NOMO-1 treated with DMSO at 0.1 percent for 48 hours (cell line): ENCODE measurements around the gene DTX4.

ENCODE experiments used
- DNase-seq: peaks from one replicate; lab custom pipeline; 2025; ENCODE audit not compliant: unreplicated experiment; lab: John Stamatoyannopoulos, UW

The DTX4 gene

DNA sequence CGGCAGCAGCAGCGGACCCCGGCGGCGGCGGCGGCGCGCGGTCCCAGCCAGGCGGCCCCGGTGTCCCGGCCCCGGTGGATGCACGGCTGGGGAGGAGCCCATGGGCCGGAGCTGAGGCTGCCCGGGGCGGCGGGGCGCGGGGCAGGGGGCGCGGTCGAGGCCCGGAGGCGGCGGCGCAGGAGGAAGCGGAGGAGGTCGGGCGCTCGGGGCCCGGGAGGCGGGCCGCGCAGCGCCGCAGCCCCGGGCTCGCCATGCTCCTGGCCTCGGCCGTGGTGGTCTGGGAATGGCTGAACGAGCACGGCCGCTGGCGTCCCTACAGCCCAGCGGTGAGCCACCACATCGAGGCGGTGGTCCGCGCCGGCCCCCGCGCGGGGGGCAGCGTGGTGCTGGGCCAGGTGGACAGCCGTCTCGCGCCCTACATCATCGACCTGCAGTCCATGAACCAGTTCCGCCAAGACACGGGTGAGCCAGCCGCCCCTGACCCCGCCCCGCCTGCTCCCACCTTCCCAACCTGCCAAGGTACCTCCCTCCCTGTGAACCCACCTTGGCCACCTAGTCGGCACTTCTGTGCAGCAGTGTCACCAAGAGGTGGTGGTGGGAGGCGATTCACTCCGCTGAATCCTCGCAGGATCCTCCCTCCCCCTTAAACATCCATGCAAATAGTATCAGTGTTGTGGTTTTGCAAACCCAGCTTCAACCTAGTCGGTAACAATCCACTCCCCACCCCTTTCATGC lies 580 bp downstream of the DTX4 start:
- DNase-seq, result no peak

GRCh38 chr11:59173080-59173963 lies 1.4 kb downstream of the DTX4 start:
- DNase-seq, result no peak

- DNase-seq, result no peak
Measured at GRCh38 chr11:59173964-59174663, 2.2 kb downstream of the DTX4 start.

DNA sequence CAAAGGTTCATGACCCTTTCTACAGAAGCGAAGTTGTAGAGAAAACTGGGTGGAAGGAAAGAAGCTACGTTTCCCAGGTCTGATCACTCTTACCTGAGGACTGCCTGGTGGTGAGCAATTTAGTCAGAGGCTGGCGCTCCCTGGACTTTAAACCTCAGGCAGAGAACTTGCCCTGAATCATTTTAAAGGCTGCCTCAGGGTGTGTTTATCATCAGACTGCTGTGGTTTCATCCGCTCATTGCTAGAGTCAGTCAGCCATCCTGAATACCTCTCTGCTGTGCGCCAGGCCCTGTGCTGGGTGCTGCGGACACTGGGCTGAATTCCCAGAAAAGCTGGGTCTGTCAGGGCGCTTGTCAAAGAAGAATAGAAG lies 2.7 kb downstream of the DTX4 start:
- DNase-seq, result no peak

DNA sequence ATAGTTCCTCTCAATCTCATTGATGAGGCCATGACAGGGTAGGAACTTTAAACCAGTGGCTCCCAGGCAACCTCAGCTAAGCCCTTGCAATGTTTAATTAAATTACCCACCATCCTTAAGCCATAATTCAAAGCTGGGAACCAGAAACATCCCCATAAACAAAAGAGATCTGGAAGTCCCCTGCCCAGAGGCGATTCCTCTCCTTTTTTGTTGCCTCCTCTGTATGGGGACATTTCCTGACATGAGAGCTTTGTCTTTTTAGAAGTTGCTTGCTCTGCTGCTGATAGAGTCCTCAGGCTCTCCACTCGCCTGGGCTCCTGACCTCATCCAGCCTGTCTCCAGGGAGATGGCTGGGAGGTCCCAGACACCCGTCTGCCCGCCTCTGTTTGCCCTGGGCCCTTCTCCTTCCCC lies 3.2 kb downstream of the DTX4 start:
- DNase-seq, result no peak

GRCh38 chr11:59176330-59176729 lies 4.4 kb downstream of the DTX4 start:
- no peak for DNase-seq

DNA sequence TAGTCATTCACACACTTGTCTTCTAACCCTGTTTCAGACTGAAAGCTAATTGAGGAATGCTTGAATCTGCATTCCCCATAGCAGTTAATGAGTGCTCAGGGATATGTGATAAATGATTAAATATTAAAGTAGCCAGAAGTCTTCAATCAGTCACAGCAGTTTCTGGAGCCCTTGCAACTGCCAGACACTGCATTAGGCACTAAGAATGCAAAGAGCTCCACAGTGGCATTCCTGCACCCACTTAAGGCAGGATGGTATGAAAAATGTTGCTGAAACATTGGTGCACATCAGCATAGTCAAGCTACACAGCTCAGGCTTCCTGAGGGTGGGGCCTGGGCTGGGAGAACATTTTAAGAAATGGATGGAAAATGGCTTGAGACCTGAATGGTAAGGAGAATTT lies 6.5 kb downstream of the DTX4 start:
- DNase-seq, result no peak

DNA sequence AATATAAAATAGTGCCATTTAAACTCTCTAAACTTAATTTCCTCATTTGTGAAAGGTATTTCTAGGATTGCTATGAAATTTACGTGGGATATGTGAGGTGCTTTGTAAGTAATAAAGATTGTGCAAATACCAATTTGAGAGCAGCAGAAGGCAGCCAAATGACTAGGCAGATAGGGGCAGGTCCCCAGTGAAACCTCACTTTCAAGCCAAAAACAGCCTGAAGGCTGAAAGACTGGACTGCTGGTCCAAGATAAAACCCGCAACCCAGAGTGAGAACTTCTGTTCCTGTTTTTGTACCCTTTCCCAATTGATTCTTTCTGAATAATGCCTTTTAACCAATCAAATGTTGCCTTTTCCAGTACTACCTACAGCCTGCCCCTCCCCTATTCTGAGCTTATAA lies 7.2 kb downstream of the DTX4 start:
- DNase-seq, result no peak

GRCh38 chr11:59180168-59180776 lies 8.3 kb downstream of the DTX4 start:
- DNase-seq, result no peak

- DNase-seq, result no peak
Measured at GRCh38 chr11:59180907-59181306, 9.0 kb downstream of the DTX4 start.

DNA sequence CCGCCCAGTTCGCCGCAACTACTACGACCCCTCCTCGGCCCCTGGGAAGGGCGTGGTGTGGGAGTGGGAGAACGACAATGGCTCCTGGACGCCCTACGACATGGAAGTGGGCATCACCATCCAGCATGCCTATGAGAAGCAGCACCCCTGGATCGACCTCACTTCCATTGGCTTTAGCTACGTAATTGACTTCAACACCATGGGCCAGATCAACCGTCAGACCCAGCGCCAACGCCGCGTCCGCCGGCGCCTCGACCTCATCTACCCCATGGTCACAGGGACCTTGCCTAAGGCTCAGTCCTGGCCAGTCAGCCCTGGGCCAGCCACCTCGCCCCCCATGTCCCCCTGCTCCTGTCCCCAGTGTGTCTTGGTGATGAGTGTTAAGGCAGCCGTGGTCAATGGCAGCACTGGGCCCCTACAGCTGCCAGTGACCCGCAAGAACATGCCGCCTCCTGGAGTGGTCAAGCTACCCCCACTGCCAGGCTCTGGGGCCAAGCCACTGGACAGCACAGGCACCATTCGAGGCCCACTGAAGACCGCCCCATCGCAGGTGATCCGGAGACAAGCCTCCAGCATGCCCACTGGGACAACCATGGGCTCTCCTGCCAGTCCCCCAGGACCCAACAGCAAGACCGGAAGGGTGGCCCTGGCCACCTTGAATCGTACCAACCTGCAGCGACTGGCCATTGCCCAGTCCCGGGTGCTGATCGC lies 10.0 kb downstream of the DTX4 start:
- no peak for DNase-seq

GRCh38 chr11:59182457-59183151 lies 10.7 kb downstream of the DTX4 start:
- DNase-seq, result no peak

DNA sequence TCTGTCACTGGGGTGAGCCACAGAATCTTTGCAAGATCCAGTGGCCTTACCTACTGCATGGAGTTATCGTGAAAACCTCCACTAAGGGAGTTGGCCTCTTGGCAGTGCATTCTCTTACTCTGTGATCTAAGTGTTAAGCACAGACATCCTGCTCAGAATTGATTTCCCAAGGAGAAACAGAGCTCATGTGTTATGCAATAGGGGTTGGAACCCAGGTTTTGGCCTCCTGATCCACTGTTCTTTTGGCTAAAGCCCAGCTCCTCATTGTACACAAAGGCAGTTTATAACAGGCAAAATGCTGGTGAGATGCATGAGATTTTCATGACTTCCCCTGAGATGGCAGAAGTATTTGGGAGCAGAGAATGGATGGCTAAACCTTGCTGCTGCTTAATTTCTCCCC lies 11.8 kb downstream of the DTX4 start:
- no peak for DNase-seq

GRCh38 chr11:59184691-59185339 lies 12.9 kb downstream of the DTX4 start:
- no peak for DNase-seq

DNA sequence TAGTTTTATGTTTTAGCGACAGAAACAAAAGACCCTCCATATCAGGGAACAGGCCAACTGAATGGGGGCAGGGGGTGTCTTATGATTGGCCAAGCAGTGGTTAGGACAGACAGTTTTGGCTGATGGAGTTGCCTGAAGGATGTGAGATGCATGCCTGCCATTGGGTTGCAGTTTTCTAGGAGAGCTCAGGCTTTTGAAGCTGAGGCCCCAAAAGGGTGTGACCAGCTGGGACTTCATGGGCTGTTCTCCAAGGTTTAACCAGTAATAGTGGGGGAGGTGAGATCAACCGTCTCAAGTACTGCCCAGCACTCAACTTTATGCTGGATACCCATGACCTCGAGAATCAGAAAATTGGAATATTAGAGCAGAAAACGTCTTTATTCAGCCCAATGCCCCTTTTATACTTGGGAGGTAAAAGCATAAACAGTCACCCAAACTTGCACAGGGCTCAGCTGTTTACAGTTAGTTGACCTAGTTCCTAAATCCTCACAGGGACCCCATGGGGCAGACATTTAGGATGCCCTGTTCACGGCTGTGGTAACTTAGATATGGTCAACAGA lies 13.5 kb downstream of the DTX4 start:
- no peak for DNase-seq

- no peak for DNase-seq
Measured at GRCh38 chr11:59186130-59186594, 14.2 kb downstream of the DTX4 start.

GRCh38 chr11:59187035-59187434 lies 15.1 kb downstream of the DTX4 start:
- no peak for DNase-seq

GRCh38 chr11:59187587-59187986 lies 15.7 kb downstream of the DTX4 start:
- DNase-seq, result no peak

DNA sequence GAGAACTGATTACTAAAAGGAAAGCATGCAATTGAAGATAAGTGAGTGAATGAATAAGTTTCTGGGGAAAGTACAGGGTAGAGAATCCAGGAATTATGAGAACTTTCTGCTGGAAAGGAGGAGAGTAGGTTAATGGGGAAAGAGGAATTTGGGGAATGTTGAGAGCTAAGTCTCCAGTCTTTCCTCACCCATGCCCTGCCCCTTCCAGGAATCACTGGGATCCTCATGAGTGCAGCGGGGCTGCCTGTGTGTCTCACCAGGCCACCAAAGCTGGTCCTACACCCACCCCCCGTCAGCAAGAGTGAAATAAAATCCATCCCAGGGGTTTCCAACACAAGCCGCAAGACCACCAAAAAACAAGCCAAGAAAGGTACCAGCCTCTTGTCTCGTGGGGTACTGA lies 17.0 kb downstream of the DTX4 start:
- no peak for DNase-seq
